ENCODE measurements around the gene ANKRD12.

DNA sequence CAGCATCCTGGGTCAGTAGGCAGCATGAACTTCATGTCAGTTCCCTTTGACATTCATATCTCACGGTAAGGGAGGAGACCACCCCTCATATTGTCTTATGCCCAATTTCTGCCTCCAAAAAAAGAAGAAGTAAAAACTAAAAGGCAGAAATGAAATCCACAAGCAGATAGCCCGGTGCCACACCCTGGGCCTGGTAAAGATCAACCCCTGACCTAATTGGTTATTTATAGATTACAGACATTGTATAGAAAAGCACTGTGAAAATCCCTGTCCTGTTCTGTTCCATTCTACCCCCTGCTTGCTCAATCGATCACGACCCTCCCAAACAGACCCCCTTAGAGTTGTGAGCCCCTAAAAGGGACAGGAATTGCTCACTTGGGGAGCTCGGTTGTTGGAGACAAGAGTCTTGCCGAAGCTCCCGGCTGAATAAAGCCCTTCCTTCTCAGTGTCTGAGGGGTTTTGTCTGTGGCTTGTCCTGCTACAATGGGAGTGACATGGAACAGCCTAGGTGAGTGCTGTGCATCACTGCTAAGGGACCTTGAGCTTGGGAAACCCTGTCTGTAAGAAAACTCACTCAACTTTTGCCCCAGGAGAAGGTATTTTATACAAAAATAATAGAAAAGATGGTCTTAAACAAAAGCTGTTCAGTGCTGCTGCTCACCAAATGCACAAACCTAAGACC lies 23.0 kb upstream of the ANKRD12 start:
- TF ChIP-seq, protein P1, sequence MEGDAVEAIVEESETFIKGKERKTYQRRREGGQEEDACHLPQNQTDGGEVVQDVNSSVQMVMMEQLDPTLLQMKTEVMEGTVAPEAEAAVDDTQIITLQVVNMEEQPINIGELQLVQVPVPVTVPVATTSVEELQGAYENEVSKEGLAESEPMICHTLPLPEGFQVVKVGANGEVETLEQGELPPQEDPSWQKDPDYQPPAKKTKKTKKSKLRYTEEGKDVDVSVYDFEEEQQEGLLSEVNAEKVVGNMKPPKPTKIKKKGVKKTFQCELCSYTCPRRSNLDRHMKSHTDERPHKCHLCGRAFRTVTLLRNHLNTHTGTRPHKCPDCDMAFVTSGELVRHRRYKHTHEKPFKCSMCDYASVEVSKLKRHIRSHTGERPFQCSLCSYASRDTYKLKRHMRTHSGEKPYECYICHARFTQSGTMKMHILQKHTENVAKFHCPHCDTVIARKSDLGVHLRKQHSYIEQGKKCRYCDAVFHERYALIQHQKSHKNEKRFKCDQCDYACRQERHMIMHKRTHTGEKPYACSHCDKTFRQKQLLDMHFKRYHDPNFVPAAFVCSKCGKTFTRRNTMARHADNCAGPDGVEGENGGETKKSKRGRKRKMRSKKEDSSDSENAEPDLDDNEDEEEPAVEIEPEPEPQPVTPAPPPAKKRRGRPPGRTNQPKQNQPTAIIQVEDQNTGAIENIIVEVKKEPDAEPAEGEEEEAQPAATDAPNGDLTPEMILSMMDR (IDR thresholded peaks at IDR 0.05): no peak
- no peak for TF ChIP-seq POLR2A (IDR thresholded peaks at IDR 0.05)

Measured in esophagus squamous epithelium (tissue), 4 donors.